Fibroblast of lung (primary cell): ENCODE measurements around the gene PRELID1. TPM values are rescaled to one million over a fixed set of nuclear protein-coding genes. Genes with fewer than 3 reads are reported as not detected.

Experiments
- DNase-seq, 2 donors: peaks; one replicate each; pipeline versions ENCODE4 v3.0.0 to v3.0.0-alpha.2; 2010; ENCODE audit warnings: low read depth in 2 of 2
- H2AFZ ChIP-seq: 2 replicates; pipeline ENCODE4 v1.5.1; 2012; ENCODE audit warnings: low read length, control low read depth, inconsistent platforms
- H3K27ac ChIP-seq: 2 replicates; pipeline ENCODE4 v1.5.1; 2011; ENCODE audit warnings: low read length, control low read depth; ENCODE audit not compliant: insufficient read depth
- H3K27me3 ChIP-seq: 2 replicates; pipeline ENCODE4 v1.5.1; 2011; ENCODE audit warnings: mild to moderate bottlenecking, low read length; ENCODE audit not compliant: control insufficient read depth, insufficient read depth
- H3K36me3 ChIP-seq: 2 replicates; pipeline ENCODE4 v1.5.1; 2011; ENCODE audit warnings: low read length; ENCODE audit not compliant: control insufficient read depth, insufficient read depth
- H3K4me1 ChIP-seq: 2 replicates; pipeline ENCODE4 v1.5.1; 2011; ENCODE audit warnings: low read length; ENCODE audit not compliant: control insufficient read depth, insufficient read depth; ENCODE audit errors: extremely low read depth
- H3K4me2 ChIP-seq: 2 replicates; pipeline ENCODE4 v1.5.1; 2011; ENCODE audit warnings: low read length, control low read depth; ENCODE audit not compliant: insufficient read depth; ENCODE audit errors: extremely low read depth
- H3K4me3 ChIP-seq, 4 experiments: fragments of 200-600 bp in 1 of 4; sonication (generic) in 1 of 4; replicated peaks in 1 of 4; 2 replicates each; pipeline ENCODE4 v1.5.1; 2011 to 2016; ENCODE audit warnings: low read length in 4 of 4, low read depth in 3 of 4, mild to moderate bottlenecking in 3 of 4, control low read depth in 2 of 4, inconsistent platforms in 1 of 4, mixed read lengths in 1 of 4; ENCODE audit not compliant: insufficient read depth in 1 of 4; ENCODE audit errors: control extremely low read depth in 1 of 4
- H3K79me2 ChIP-seq: 2 replicates; pipeline ENCODE4 v1.5.1; 2012; ENCODE audit warnings: mild to moderate bottlenecking, low read length, inconsistent platforms; ENCODE audit not compliant: control insufficient read depth, insufficient read depth
- H3K9ac ChIP-seq: 2 replicates; pipeline ENCODE4 v1.5.1; 2011; ENCODE audit warnings: mild to moderate bottlenecking, low read length, control low read depth; ENCODE audit not compliant: insufficient read depth
- H3K9me3 ChIP-seq: 2 replicates; pipeline ENCODE4 v1.5.1; 2012; ENCODE audit warnings: low read depth, low read length; ENCODE audit not compliant: control insufficient read depth, insufficient read depth
- H4K20me1 ChIP-seq: 2 replicates; pipeline ENCODE4 v1.5.1; 2011; ENCODE audit warnings: low read length; ENCODE audit not compliant: control insufficient read depth, insufficient read depth; ENCODE audit errors: extremely low read depth
- CTCF ChIP-seq, 2 donors: IDR thresholded peaks in 1 of 2; conservative IDR thresholded peaks in 1 of 2; 1 replicate in 1 of 2; 2 replicates in 1 of 2; pipeline ENCODE4 v1.5.1; 2011 to 2012; ENCODE audit warnings: low read length in 2 of 2, control low read depth in 1 of 2, inconsistent platforms in 1 of 2, low read depth in 1 of 2, mild to moderate bottlenecking in 1 of 2
- EZH2 ChIP-seq: IDR thresholded peaks from 2 replicates; pipeline ENCODE4 v1.5.1; 2012; ENCODE audit warnings: low read length, control low read depth, mild to moderate bottlenecking; ENCODE audit errors: missing control alignments
- polyA plus RNA-seq, 2 donors: library from polyadenylated mRNA; depleted of rRNA in 1 of 2; stranded (reverse) in 1 of 2; unstranded in 1 of 2; fragments of >200 nt; gene quantifications; 2 replicates each; pipeline ENCODE4 v1.2.1, GENCODE V29; 2011 to 2012; ENCODE audit warnings: missing spikeins in 1 of 2
- total RNA-seq: library from RNA; depleted of rRNA; stranded (reverse); fragments of >200 nt; gene quantifications from 2 replicates; pipeline ENCODE4 v1.2.1, GENCODE V29; 2014

PRELID1 gene
- total and polyA plus RNA-seq, 2 donors (not counting 1 experiment from before 2014, with no cell fraction given), result 64.2 to 145 TPM

GRCh38 chr5:177295924-177296323 lies 7.7 kb upstream of the PRELID1 start:
- DNase-seq, result no peak
- Histone ChIP-seq H3K36me3 (peaks cover 15% of the 10 kb centered on the region), H3K4me1 (peaks cover 4% of the 10 kb centered on the region), H3K27ac (no peak overlapping the region), H3K79me2 (no peaks in the 10 kb centered on the region), H2AFZ (no peak overlapping the region), H4K20me1 (no peaks in the 10 kb centered on the region), H3K9me3 (no peaks in the 10 kb centered on the region), H3K9ac (no peak overlapping the region), H3K4me2 (no peak overlapping the region), H3K4me3 (no peak overlapping the region), H3K27me3 (no peaks in the 10 kb centered on the region)
- no peak for TF ChIP-seq EZH2
- no peak for TF ChIP-seq CTCF (conservative IDR thresholded peaks at IDR 0.05 in 1 of 2, IDR thresholded peaks at IDR 0.05 in 1 of 2; ENCODE audit: low read depth in 1 of 2, low read length in 2 of 2)

GRCh38 chr5:177296581-177296980 lies 7.0 kb upstream of the PRELID1 start:
- Histone ChIP-seq H3K27ac (no peak overlapping the region), H3K36me3 (peaks cover 18% of the 10 kb centered on the region), H3K79me2 (no peaks in the 10 kb centered on the region)

GRCh38 chr5:177297922-177298321 lies 5.7 kb upstream of the PRELID1 start:
- Histone ChIP-seq H3K9ac (no peak overlapping the region), H2AFZ (no peak overlapping the region), H3K4me2 (no peak overlapping the region), H3K27me3 (no peaks in the 10 kb centered on the region), H3K79me2 (peaks cover 10% of the 10 kb centered on the region), H4K20me1 (no peaks in the 10 kb centered on the region), H3K27ac (no peak overlapping the region), H3K36me3 (peaks cover 20% of the 10 kb centered on the region), H3K9me3 (no peaks in the 10 kb centered on the region), H3K4me1 (peaks cover 12% of the 10 kb centered on the region), H3K4me3 (no peak overlapping the region)
- DNase-seq, result no peak
- no peak for TF ChIP-seq EZH2
- TF ChIP-seq CTCF (conservative IDR thresholded peaks at IDR 0.05 in 1 of 2, IDR thresholded peaks at IDR 0.05 in 1 of 2; ENCODE audit: low read depth in 1 of 2, low read length in 2 of 2), result no peak

More at GRCh38 chr5:177296581-177296980, 7.0 kb upstream of the PRELID1 start:
- Histone ChIP-seq H3K4me1 (peaks cover 4% of the 10 kb centered on the region), H3K9me3 (no peaks in the 10 kb centered on the region), H4K20me1 (no peaks in the 10 kb centered on the region), H3K9ac (no peak overlapping the region), H3K4me3 (no peak overlapping the region), H2AFZ (no peak overlapping the region), H3K4me2 (no peak overlapping the region), H3K27me3 (no peaks in the 10 kb centered on the region)
- TF ChIP-seq CTCF (conservative IDR thresholded peaks at IDR 0.05 in 1 of 2, IDR thresholded peaks at IDR 0.05 in 1 of 2; ENCODE audit: low read depth in 1 of 2, low read length in 2 of 2) (no peak), EZH2 (no peak)
- DNase-seq, result no peak
